HepG2 (cell line): ENCODE data around the gene MSI2. TPM values are rescaled to one million over a fixed set of nuclear protein-coding genes. Genes with fewer than 3 reads are reported as not detected.

Experiments used
- ATAC-seq: fragments of 200-7000 bp; cut with Tn5 transposase; 3 replicates; pipeline ENCODE4 v1.9.1; 2020; ENCODE audit warnings: mild to moderate bottlenecking, moderate library complexity
- BruUV-seq: library from RNA; stranded (reverse); fragments of 400-500 nt; replicated peaks from 2 replicates; lab custom pipeline; 2021; lab: Mats Ljungman, UMichigan
- CTCF ChIA-PET: fragments of 300-600 bp; formaldehyde crosslinking; extraction: SDS; loops from one replicate; lab custom pipeline; 2021; ENCODE audit warnings: low total read pairs, inconsistent platforms, low intra/inter-chr PET ratio; lab: Yijun Ruan, JAX
- POLR2A ChIA-PET: fragments of 350-600 bp; sonication (Branson Sonifier 250); formaldehyde crosslinking; loops from one replicate; lab custom pipeline; 2020; ENCODE audit warnings: antibody characterized with exemption, inconsistent platforms; lab: Yijun Ruan, JAX
- DNase-seq: peaks from one replicate; pipeline ENCODE4 v3.0.0-alpha.2; 2015; ENCODE audit warnings: low spot score
- FAIRE-seq: peaks from 3 replicates; lab custom pipeline; 2011; peaks lifted over from hg19 to GRCh38; lab: Jason Lieb, UNC
- H2AFZ ChIP-seq: one replicate; pipeline ENCODE4 v1.6.1; 2011; ENCODE audit warnings: low read length, inconsistent platforms
- H3K27ac ChIP-seq: fragments of 300-600 bp; 3 replicates; pipeline ENCODE4 v1.8.0; 2011; ENCODE audit warnings: mixed run types, mild to moderate bottlenecking, mixed read lengths, low read length, inconsistent platforms; ENCODE audit not compliant: insufficient read depth; ENCODE audit errors: extremely low read length
- H3K27me3 ChIP-seq, 2 experiments: fragments of 200-600 bp in 1 of 2; 2 replicates in 1 of 2; 3 replicates in 1 of 2; pipeline versions ENCODE4 v1.6.0 to v1.8.0; 2011; ENCODE audit warnings: low read length in 2 of 2, mild to moderate bottlenecking in 2 of 2, moderate library complexity in 2 of 2, inconsistent platforms in 1 of 2; ENCODE audit not compliant: insufficient read depth in 2 of 2, control insufficient read depth in 1 of 2
- H3K36me3 ChIP-seq, 2 experiments: fragments of 200-600 bp in 1 of 2; replicated peaks in 1 of 2; 2 replicates in 1 of 2; 3 replicates in 1 of 2; pipeline versions ENCODE4 v1.5.1 to v1.8.0; 2011; ENCODE audit warnings: low read length in 2 of 2, inconsistent platforms in 1 of 2; ENCODE audit not compliant: insufficient read depth in 2 of 2, control insufficient read depth in 1 of 2
- H3K4me1 ChIP-seq: 2 replicates; pipeline ENCODE4 v1.5.1; 2012; ENCODE audit warnings: low read length, inconsistent platforms; ENCODE audit not compliant: insufficient read depth
- H3K4me2 ChIP-seq: 2 replicates; pipeline ENCODE4 v1.6.0; 2011; ENCODE audit warnings: low read depth, low read length, inconsistent platforms
- H3K4me3 ChIP-seq, 3 experiments: fragments of 200-600 bp in 1 of 3; sonication (generic), shearing (Covaris generic) in 1 of 3; replicated peaks in 1 of 3; 2 replicates each; pipeline ENCODE4 v1.5.1; 2011 to 2016; ENCODE audit warnings: low read length in 3 of 3, inconsistent platforms in 2 of 3, low read depth in 2 of 3, mild to moderate bottlenecking in 2 of 3, control low read depth in 1 of 3, mixed read lengths in 1 of 3; ENCODE audit not compliant: insufficient read depth in 1 of 3
- H3K79me2 ChIP-seq: one replicate; pipeline ENCODE4 v1.6.1; 2011; ENCODE audit warnings: low read length, inconsistent platforms; ENCODE audit not compliant: insufficient read depth
- H3K9ac ChIP-seq: 2 replicates; pipeline ENCODE4 v1.6.0; 2011; ENCODE audit warnings: mild to moderate bottlenecking, low read depth, low read length, inconsistent platforms; ENCODE audit not compliant: insufficient read depth
- H3K9me3 ChIP-seq: 2 replicates; pipeline ENCODE4 v1.5.1; 2012; ENCODE audit warnings: mild to moderate bottlenecking, low read length
- H4K20me1 ChIP-seq: 2 replicates; pipeline ENCODE4 v1.6.0; 2011; ENCODE audit warnings: inconsistent platforms, mild to moderate bottlenecking, low read length, moderate library complexity; ENCODE audit not compliant: insufficient read depth
- AHDC1 ChIP-seq: sonication (generic); formaldehyde crosslinking; IDR thresholded peaks from 2 replicates; pipeline ENCODE4 v1.5.1; 2020; ENCODE audit warnings: mild to moderate bottlenecking, missing genetic modification reagents, borderline replicate concordance
- CREB1 ChIP-seq, 2 experiments: fragments of 450-650 bp in 1 of 2; IDR thresholded peaks; 2 replicates each; pipeline ENCODE4 v1.6.1; 2016 to 2017; ENCODE audit warnings: control low read depth in 1 of 2, mild to moderate bottlenecking in 1 of 2, missing compliant biosample characterization in 1 of 2, missing genetic modification characterization in 1 of 2
- DMAP1 ChIP-seq: IDR thresholded peaks from 2 replicates; pipeline ENCODE4 v1.6.1; 2016
- PAWR ChIP-seq: sonication (generic); formaldehyde crosslinking; IDR thresholded peaks from 2 replicates; pipeline ENCODE4 v1.4.0; 2020; ENCODE audit warnings: missing genetic modification reagents, mild to moderate bottlenecking, borderline replicate concordance
- PAXIP1 ChIP-seq: sonication (generic); formaldehyde crosslinking; conservative IDR thresholded peaks from 2 replicates; pipeline ENCODE4 v1.4.0; 2020; ENCODE audit warnings: mild to moderate bottlenecking, missing genetic modification reagents, moderate library complexity
- SOX13 ChIP-seq, 3 experiments: fragments of 450-650 bp in 1 of 3; sonication (generic) in 1 of 3; formaldehyde crosslinking in 1 of 3; IDR thresholded peaks in 2 of 3; conservative IDR thresholded peaks in 1 of 3; 2 replicates each; pipeline versions ENCODE4 v1.5.0 to v1.6.1; 2016 to 2020; ENCODE audit warnings: antibody characterized with exemption in 1 of 3, mild to moderate bottlenecking in 1 of 3, missing compliant biosample characterization in 1 of 3, missing genetic modification reagents in 1 of 3, moderate library complexity in 1 of 3
- TFDP1 ChIP-seq: IDR thresholded peaks from 2 replicates; pipeline ENCODE4 v1.6.1; 2016; ENCODE audit warnings: missing compliant biosample characterization, missing genetic modification reagents, borderline replicate concordance
- TGIF2 ChIP-seq: IDR thresholded peaks from 2 replicates; pipeline ENCODE4 v1.6.1; 2016; ENCODE audit warnings: control low read depth, missing compliant biosample characterization
- ZFP37 ChIP-seq: sonication (generic); formaldehyde crosslinking; IDR thresholded peaks from 2 replicates; pipeline ENCODE4 v1.4.0; 2020; ENCODE audit warnings: missing genetic modification reagents, borderline replicate concordance
- ZNF362 ChIP-seq: sonication (generic); formaldehyde crosslinking; IDR thresholded peaks from 2 replicates; pipeline ENCODE4 v1.4.0; 2020; ENCODE audit warnings: missing genetic modification reagents, mild to moderate bottlenecking, borderline replicate concordance
- WGBS: methylation state at CpG from one replicate; pipeline ENCODE4 v1.1.6; 2017; ENCODE audit warnings: low lambda C conversion rate; 5-methylcytosine and 5-hydroxymethylcytosine counted together
- in situ Hi-C: cut with HindIII; loops from 2 replicates; pipeline ENCODE4 v1.10.0; 2017; ENCODE audit warnings: low pct_unique_long_range_greater_than_20kb; ENCODE audit not compliant: extremely low pct_ligation_motif_present
- intact Hi-C: fragments of 100-400 bp; cut with micrococcal nuclease; formaldehyde crosslinking; loops from one replicate; pipeline ENCODE4 v1.10.0; 2022; ENCODE audit not compliant: unreplicated experiment
- polyA plus RNA-seq, 8 experiments: library from polyadenylated mRNA; depleted of rRNA in 3 of 8; stranded (reverse) in 7 of 8; unstranded in 1 of 8; fragments of >200 nt; fragmentation: Illumina TruSeq in 4 of 8; extraction: Trizol in 4 of 8; gene quantifications; 2 replicates each; pipeline versions ENCODE4 v1.2.1 to v1.2.3, GENCODE V29; 2011 to 2016; ENCODE audit warnings: low read depth in 4 of 8, missing spikeins in 1 of 8, mixed read lengths in 1 of 8; ENCODE audit not compliant: insufficient read depth in 1 of 8
- total RNA-seq, 5 experiments: library from RNA; depleted of rRNA; stranded (reverse); fragments of >200 nt; fragmentation: Illumina TruSeq; extraction: Trizol; gene quantifications; 2 replicates each; pipeline ENCODE4 v1.2.3, GENCODE V29; 2016; ENCODE audit warnings: low read depth in 1 of 5

MSI2 gene
- total and polyA plus RNA-seq, 2 of the 13 experiments (the other 11 are each of a cell fraction or from before 2014, with no cell fraction given) = 77.5 to 78.4 TPM

- H3K9me3 ChIP-seq = peaks cover 6% of the 10 kb centered on the region; the same call in 1 of the 2 replicates
- WGBS = 75% methylated on average over 3 of the region's 4 CpGs
- no peaks in the 10 kb centered on the region for H3K27me3 ChIP-seq
- peak overlapping the region in 1 of 3 experiments; percentile 39; a peak in 1 of 6 replicates for H3K4me3 ChIP-seq
- ATAC-seq (peak; percentile 57), FAIRE-seq (no peak), DNase-seq (no peak)
- peak overlapping the region; percentile 61 for H3K9ac ChIP-seq
- POLR2A ChIA-PET = interaction anchor here (1.0 to 2.6 kb wide), 13 partner anchors 13 to 227 kb away, joined by 3 to 13 read pairs (median 4); no protein-coding TSS in a partner anchor
- in situ Hi-C loops = no loop called here
- BruUV-seq = TSS peak; percentile 52
- H2AFZ ChIP-seq = no peak overlapping the region
- no peaks in the 10 kb centered on the region; the same call in 1 of the 2 replicates for H4K20me1 ChIP-seq
- H3K27ac ChIP-seq = peak overlapping the region; percentile 85
- intact Hi-C loops = loop anchor here (2.0 to 5.0 kb wide), 3 partner anchors 33 to 87 kb away; no protein-coding TSS in a partner anchor
- peaks cover 39% of the 10 kb centered on the region for H3K79me2 ChIP-seq
- peaks cover 95% of the 10 kb centered on the region for H3K4me1 ChIP-seq
- CTCF ChIA-PET = interaction anchor here (2.0 kb wide), 1 partner anchor 127 kb away, joined by 6 read pairs; no protein-coding TSS in a partner anchor
- no peaks in the 10 kb centered on the region; a peak in 2 of 5 replicates for H3K36me3 ChIP-seq
- peak overlapping the region; percentile 68 for H3K4me2 ChIP-seq
- peak; percentile 14; the same call in 1 of the 2 replicates for TF ChIP-seq PAXIP1 (CRISPR knock-in tag)
- TF ChIP-seq AHDC1 (CRISPR knock-in tag) = 0 out of 2 replicates have a peak, but pooled peaks have one; percentile 49
- no peak for TF ChIP-seq PAWR (CRISPR knock-in tag)
- TF ChIP-seq CREB1 (IDR thresholded peaks at IDR 0.05) = no peak
- TF ChIP-seq CREB1 (CRISPR knock-in tag; IDR thresholded peaks at IDR 0.05) = peak; percentile 11; the same call in 1 of the 2 replicates
- TF ChIP-seq ZFP37 (CRISPR knock-in tag) = 0 out of 2 replicates have a peak, but pooled peaks have one; percentile 7
- TF ChIP-seq DMAP1 = no peak
- TF ChIP-seq TFDP1 = no peak
- TF ChIP-seq TGIF2 (CRISPR knock-in tag) = peak; percentile 43; the same call in 1 of the 2 replicates
- 0 out of 2 replicates have a peak, but pooled peaks have one; percentile 0 for TF ChIP-seq SOX13 (IDR thresholded peaks at IDR 0.05)
- TF ChIP-seq SOX13 (CRISPR knock-in tag; conservative IDR thresholded peaks at IDR 0.05 in 1 of 2, IDR thresholded peaks at IDR 0.05 in 1 of 2) = no peak
- TF ChIP-seq ZNF362 (CRISPR knock-in tag) = no peak
Measured at GRCh38 chr17:57370619-57371018, 114.3 kb downstream of the MSI2 start.
